ENCODE data around the gene AKAP1. TPM values are rescaled to one million over a fixed set of nuclear protein-coding genes. Genes with fewer than 3 reads are reported as not detected.

Gene AKAP1
- total RNA-seq, 2 experiments from 2014 or later = 41.8 to 49.0 TPM

- H3K9me3 ChIP-seq (ENCODE audit: low read length) = no peaks in the 10 kb centered on the region
- no peaks in the 10 kb centered on the region for H3K9me2 ChIP-seq (ENCODE audit: insufficient read depth, low read length)
- H3K79me2 ChIP-seq (ENCODE audit: insufficient read depth, low read depth, low read length) = no peaks in the 10 kb centered on the region
- H3K4me1 ChIP-seq (ENCODE audit: insufficient read depth, low read length, poor library complexity, severe bottlenecking) = no peaks in the 10 kb centered on the region
- H3K4me3 ChIP-seq (ENCODE audit: low read depth, low read length, poor library complexity, severe bottlenecking) = no peak overlapping the region
- intact Hi-C loops (cut with micrococcal nuclease; ENCODE audit: unreplicated experiment) = no loop called here
- TF ChIP-seq EZH2phosphoT487 (IDR thresholded peaks at IDR 0.05; ENCODE audit: borderline replicate concordance, low read depth, low read length) = no peak
- no peak overlapping the region for H3K27ac ChIP-seq (ENCODE audit: low read depth, low read length, poor library complexity, severe bottlenecking)
- peaks cover 96% of the 10 kb centered on the region for H3K36me3 ChIP-seq (ENCODE audit: insufficient read depth, low read length)
- no peak for DNase-seq (ENCODE audit: low spot score)
- no peak overlapping the region for H2AFZ ChIP-seq (ENCODE audit: low read length)
- H4K20me1 ChIP-seq (ENCODE audit: insufficient read depth, low read length) = no peaks in the 10 kb centered on the region
- H3K4me2 ChIP-seq (ENCODE audit: low read length) = no peak overlapping the region
- BruUV-seq (replicated peaks) = no TSS peak
- ChIA-PET CTCF (ENCODE audit: unreplicated experiment) (no interaction called here), POLR2A (no interaction called here)
Measured at GRCh38 chr17:57120814-57121213, 35.8 kb downstream of the AKAP1 start.

GRCh38 chr17:57121308-57122042 is 36.4 kb downstream of the AKAP1 start:
- peak; percentile 54 for DNase-seq (ENCODE audit: low spot score)

GRCh38 chr17:57124053-57124452 is 39.0 kb downstream of the AKAP1 start:
- CTCF ChIA-PET (ENCODE audit: unreplicated experiment) = no interaction called here
- POLR2A ChIA-PET = no interaction called here
- BruUV-seq (replicated peaks) = no TSS peak

More at GRCh38 chr17:57121308-57122042, 36.4 kb downstream of the AKAP1 start:
- no peaks in the 10 kb centered on the region for H3K9me2 ChIP-seq (ENCODE audit: insufficient read depth, low read length)
- intact Hi-C loops (cut with micrococcal nuclease; ENCODE audit: unreplicated experiment) = no loop called here
- ChIA-PET CTCF (ENCODE audit: unreplicated experiment) (interaction anchor here (0.6 kb wide), 1 partner anchor 624 kb away, joined by 3 read pairs; no protein-coding TSS in a partner anchor), POLR2A (no interaction called here)
- H3K27ac ChIP-seq (ENCODE audit: low read depth, low read length, poor library complexity, severe bottlenecking) = no peak overlapping the region
- no peaks in the 10 kb centered on the region for H4K20me1 ChIP-seq (ENCODE audit: insufficient read depth, low read length)
- no TSS peak for BruUV-seq (replicated peaks)
- no peaks in the 10 kb centered on the region for H3K79me2 ChIP-seq (ENCODE audit: insufficient read depth, low read depth, low read length)
- H2AFZ ChIP-seq (ENCODE audit: low read length) = no peak overlapping the region
- H3K36me3 ChIP-seq (ENCODE audit: insufficient read depth, low read length) = peaks cover 92% of the 10 kb centered on the region
- H3K4me3 ChIP-seq (ENCODE audit: low read depth, low read length, poor library complexity, severe bottlenecking) = no peak overlapping the region
- no peaks in the 10 kb centered on the region for H3K4me1 ChIP-seq (ENCODE audit: insufficient read depth, low read length, poor library complexity, severe bottlenecking)
- H3K9me3 ChIP-seq (ENCODE audit: low read length) = no peaks in the 10 kb centered on the region
- no peak overlapping the region for H3K4me2 ChIP-seq (ENCODE audit: low read length)
- TF ChIP-seq CTCF (conservative IDR thresholded peaks at IDR 0.05; ENCODE audit: low read length) (peak; percentile 74), EZH2phosphoT487 (IDR thresholded peaks at IDR 0.05; ENCODE audit: borderline replicate concordance, low read depth, low read length) (no peak)

More at GRCh38 chr17:57124053-57124452, 39.0 kb downstream of the AKAP1 start:
- intact Hi-C loops (cut with micrococcal nuclease; ENCODE audit: unreplicated experiment) = no loop called here
- Histone ChIP-seq H3K4me2 (ENCODE audit: low read length) (no peak overlapping the region), H3K27ac (ENCODE audit: low read depth, low read length, poor library complexity, severe bottlenecking) (no peak overlapping the region), H3K79me2 (ENCODE audit: insufficient read depth, low read depth, low read length) (no peaks in the 10 kb centered on the region), H3K4me1 (ENCODE audit: insufficient read depth, low read length, poor library complexity, severe bottlenecking) (no peaks in the 10 kb centered on the region), H3K36me3 (ENCODE audit: insufficient read depth, low read length) (peaks cover 67% of the 10 kb centered on the region), H3K9me2 (ENCODE audit: insufficient read depth, low read length) (no peaks in the 10 kb centered on the region), H4K20me1 (ENCODE audit: insufficient read depth, low read length) (no peaks in the 10 kb centered on the region), H2AFZ (ENCODE audit: low read length) (no peak overlapping the region), H3K9me3 (ENCODE audit: low read length) (no peaks in the 10 kb centered on the region), H3K4me3 (ENCODE audit: low read depth, low read length, poor library complexity, severe bottlenecking) (no peak overlapping the region)
- TF ChIP-seq EZH2phosphoT487 (IDR thresholded peaks at IDR 0.05; ENCODE audit: borderline replicate concordance, low read depth, low read length) = no peak
- no peak for TF ChIP-seq CTCF (conservative IDR thresholded peaks at IDR 0.05; ENCODE audit: low read length)
- no peak for DNase-seq (ENCODE audit: low spot score)
